GM23338 (cell line): ENCODE results near the gene ABCA4. TPM values are rescaled to one million over a fixed set of nuclear protein-coding genes. Genes with fewer than 3 reads are reported as not detected.

Experiments used
- ATAC-seq: fragments of 200-7000 bp; cut with Tn5 transposase; 3 replicates; pipeline ENCODE4 v1.9.1; 2020
- DNase-seq: peaks from one replicate; pipeline ENCODE4 v3.0.0-alpha.2; 2015; ENCODE audit warnings: low spot score
- H2AFZ ChIP-seq: fragments of 200-600 bp; sonication (generic); 2 replicates; pipeline ENCODE4 v1.8.0; 2016; ENCODE audit warnings: antibody characterized with exemption, mild to moderate bottlenecking, moderate library complexity
- H3F3A ChIP-seq: fragments of 200-600 bp; sonication (generic); replicated peaks from 2 replicates; pipeline ENCODE4 v1.8.0; 2017; ENCODE audit warnings: antibody characterized with exemption, mixed run types, low read depth
- H3K27ac ChIP-seq: fragments of 200-600 bp; sonication (generic); 2 replicates; pipeline ENCODE4 v1.6.1; 2016; ENCODE audit warnings: low read depth
- H3K27me3 ChIP-seq: fragments of 200-600 bp; sonication (generic); 2 replicates; pipeline ENCODE4 v1.8.0; 2016; ENCODE audit warnings: mild to moderate bottlenecking, mixed run types, moderate library complexity; ENCODE audit not compliant: insufficient read depth
- H3K36me3 ChIP-seq: fragments of 200-600 bp; sonication (generic); 2 replicates; pipeline ENCODE4 v1.8.0; 2016; ENCODE audit warnings: mild to moderate bottlenecking; ENCODE audit not compliant: insufficient read depth
- H3K4me1 ChIP-seq: fragments of 200-600 bp; sonication (generic); 2 replicates; pipeline ENCODE4 v1.8.0; 2016; ENCODE audit warnings: mild to moderate bottlenecking, moderate library complexity; ENCODE audit not compliant: insufficient read depth
- H3K4me2 ChIP-seq: fragments of 200-600 bp; sonication (generic); 2 replicates; pipeline ENCODE4 v1.7.1; 2017; ENCODE audit warnings: mixed run types
- H3K4me3 ChIP-seq: fragments of 200-600 bp; sonication (generic); 2 replicates; pipeline ENCODE4 v1.6.1; 2016; ENCODE audit warnings: mixed run types
- H3K79me2 ChIP-seq: fragments of 200-600 bp; sonication (generic); replicated peaks from 2 replicates; pipeline ENCODE4 v1.8.0; 2017; ENCODE audit warnings: mild to moderate bottlenecking; ENCODE audit not compliant: insufficient read depth
- H3K9me2 ChIP-seq: fragments of 200-600 bp; sonication (generic); 2 replicates; pipeline ENCODE4 v1.8.0; 2017; ENCODE audit not compliant: insufficient read depth
- H4K20me1 ChIP-seq: fragments of 200-600 bp; sonication (generic); replicated peaks from 2 replicates; pipeline ENCODE4 v1.8.0; 2017; ENCODE audit warnings: mild to moderate bottlenecking; ENCODE audit not compliant: insufficient read depth
- H3K27ac Mint-ChIP-seq: 2 replicates; pipeline ENCODE4 v1.8.0; 2020; ENCODE audit warnings: inconsistent platforms, mild to moderate bottlenecking, moderate library complexity, mixed read lengths
- H3K27me3 Mint-ChIP-seq: 3 replicates; pipeline ENCODE4 v1.8.0; 2022; ENCODE audit warnings: low read depth, mild to moderate bottlenecking, moderate library complexity, mixed read lengths, inconsistent platforms; ENCODE audit not compliant: insufficient read depth, poor library complexity
- H3K36me3 Mint-ChIP-seq: 3 replicates; pipeline ENCODE4 v1.8.0; 2021; ENCODE audit warnings: low read depth, mild to moderate bottlenecking, inconsistent platforms, moderate library complexity, mixed read lengths
- H3K4me1 Mint-ChIP-seq: 3 replicates; pipeline ENCODE4 v1.8.0; 2020; ENCODE audit warnings: mild to moderate bottlenecking, inconsistent platforms, mixed read lengths
- H3K4me3 Mint-ChIP-seq: 3 replicates; pipeline ENCODE4 v1.8.0; 2021; ENCODE audit warnings: moderate library complexity, mild to moderate bottlenecking, inconsistent platforms, mixed read lengths
- H3K9me3 Mint-ChIP-seq: 3 replicates; pipeline ENCODE4 v1.8.0; 2020; ENCODE audit warnings: moderate library complexity, mild to moderate bottlenecking, inconsistent platforms, mixed read lengths
- CREB1 ChIP-seq: fragments of 250-450 bp; sonication (Bioruptor Pico); IDR thresholded peaks from 2 replicates; pipeline ENCODE4 v1.5.0; 2020; ENCODE audit warnings: low read depth, mild to moderate bottlenecking, moderate library complexity
- ETS1 ChIP-seq: IDR thresholded peaks from 2 replicates; pipeline ENCODE4 v1.6.1; 2016; ENCODE audit warnings: antibody characterized with exemption
- EZH2 ChIP-seq: fragments of 200-600 bp; sonication (generic); IDR thresholded peaks from one replicate; pipeline ENCODE4 v1.8.0; 2017; ENCODE audit warnings: antibody characterized with exemption, mild to moderate bottlenecking, low read depth; ENCODE audit not compliant: unreplicated experiment
- EZH2phosphoT487 ChIP-seq: fragments of 200-600 bp; sonication (generic); IDR thresholded peaks from one replicate; pipeline ENCODE4 v1.8.1; 2018; ENCODE audit warnings: antibody characterized with exemption; ENCODE audit not compliant: unreplicated experiment
- JUNB ChIP-seq: IDR thresholded peaks from one replicate; pipeline ENCODE4 v1.6.1; 2016; ENCODE audit warnings: antibody characterized with exemption; ENCODE audit not compliant: unreplicated experiment
- POLR2AphosphoS5 ChIP-seq: IDR thresholded peaks from 2 replicates; pipeline ENCODE4 v1.6.1; 2016; ENCODE audit warnings: antibody characterized with exemption, low read depth
- REST ChIP-seq: IDR thresholded peaks from one replicate; pipeline ENCODE4 v1.6.1; 2018; ENCODE audit warnings: antibody characterized with exemption; ENCODE audit not compliant: unreplicated experiment
- polyA plus RNA-seq: library from polyadenylated mRNA; unstranded; fragments of >200 nt; fragmentation: Nextera tagmentation; extraction: Ambion mirVana; gene quantifications from 2 replicates; pipeline ENCODE4 v1.2.1, GENCODE V29; 2016
- total RNA-seq: library from RNA; depleted of rRNA; stranded (reverse); fragments of >200 nt; shearing (Covaris generic); gene quantifications from 2 replicates; pipeline ENCODE4 v1.2.3, GENCODE V29; 2014
- TF ChIP-seq, protein P1 (sequence below): fragments of 250-450 bp; sonication (Bioruptor Pico); IDR thresholded peaks from 2 replicates; pipeline ENCODE4 v1.5.0; 2020; ENCODE audit warnings: mild to moderate bottlenecking, moderate library complexity
- TF ChIP-seq, protein P2 (sequence below), 2 experiments: fragments of 200-600 bp in 1 of 2; sonication (generic) in 1 of 2; conservative IDR thresholded peaks; 2 replicates each; pipeline versions ENCODE4 v1.5.1 to v1.6.1; 2016 to 2017; ENCODE audit warnings: antibody characterized with exemption in 2 of 2, low read depth in 2 of 2, mild to moderate bottlenecking in 2 of 2, moderate library complexity in 1 of 2

Gene ABCA4
- total and polyA plus RNA-seq, 2 experiments from 2014 or later, result not detected

GRCh38 chr1:94079080-94079940 is 41.6 kb downstream of the ABCA4 start:
- Histone ChIP-seq H3K4me2 (no peak overlapping the region), H3K4me3 (no peak overlapping the region), H3K27ac (no peak overlapping the region), H3K36me3 (no peaks in the 10 kb centered on the region), H3F3A (no peaks in the 10 kb centered on the region), H3K9me2 (no peaks in the 10 kb centered on the region), H4K20me1 (no peaks in the 10 kb centered on the region), H3K79me2 (no peaks in the 10 kb centered on the region), H2AFZ (no peak overlapping the region), H3K4me1 (peaks cover 8% of the 10 kb centered on the region; the same call in 1 of the 2 replicates), H3K27me3 (no peaks in the 10 kb centered on the region)
- TF ChIP-seq, protein P1, sequence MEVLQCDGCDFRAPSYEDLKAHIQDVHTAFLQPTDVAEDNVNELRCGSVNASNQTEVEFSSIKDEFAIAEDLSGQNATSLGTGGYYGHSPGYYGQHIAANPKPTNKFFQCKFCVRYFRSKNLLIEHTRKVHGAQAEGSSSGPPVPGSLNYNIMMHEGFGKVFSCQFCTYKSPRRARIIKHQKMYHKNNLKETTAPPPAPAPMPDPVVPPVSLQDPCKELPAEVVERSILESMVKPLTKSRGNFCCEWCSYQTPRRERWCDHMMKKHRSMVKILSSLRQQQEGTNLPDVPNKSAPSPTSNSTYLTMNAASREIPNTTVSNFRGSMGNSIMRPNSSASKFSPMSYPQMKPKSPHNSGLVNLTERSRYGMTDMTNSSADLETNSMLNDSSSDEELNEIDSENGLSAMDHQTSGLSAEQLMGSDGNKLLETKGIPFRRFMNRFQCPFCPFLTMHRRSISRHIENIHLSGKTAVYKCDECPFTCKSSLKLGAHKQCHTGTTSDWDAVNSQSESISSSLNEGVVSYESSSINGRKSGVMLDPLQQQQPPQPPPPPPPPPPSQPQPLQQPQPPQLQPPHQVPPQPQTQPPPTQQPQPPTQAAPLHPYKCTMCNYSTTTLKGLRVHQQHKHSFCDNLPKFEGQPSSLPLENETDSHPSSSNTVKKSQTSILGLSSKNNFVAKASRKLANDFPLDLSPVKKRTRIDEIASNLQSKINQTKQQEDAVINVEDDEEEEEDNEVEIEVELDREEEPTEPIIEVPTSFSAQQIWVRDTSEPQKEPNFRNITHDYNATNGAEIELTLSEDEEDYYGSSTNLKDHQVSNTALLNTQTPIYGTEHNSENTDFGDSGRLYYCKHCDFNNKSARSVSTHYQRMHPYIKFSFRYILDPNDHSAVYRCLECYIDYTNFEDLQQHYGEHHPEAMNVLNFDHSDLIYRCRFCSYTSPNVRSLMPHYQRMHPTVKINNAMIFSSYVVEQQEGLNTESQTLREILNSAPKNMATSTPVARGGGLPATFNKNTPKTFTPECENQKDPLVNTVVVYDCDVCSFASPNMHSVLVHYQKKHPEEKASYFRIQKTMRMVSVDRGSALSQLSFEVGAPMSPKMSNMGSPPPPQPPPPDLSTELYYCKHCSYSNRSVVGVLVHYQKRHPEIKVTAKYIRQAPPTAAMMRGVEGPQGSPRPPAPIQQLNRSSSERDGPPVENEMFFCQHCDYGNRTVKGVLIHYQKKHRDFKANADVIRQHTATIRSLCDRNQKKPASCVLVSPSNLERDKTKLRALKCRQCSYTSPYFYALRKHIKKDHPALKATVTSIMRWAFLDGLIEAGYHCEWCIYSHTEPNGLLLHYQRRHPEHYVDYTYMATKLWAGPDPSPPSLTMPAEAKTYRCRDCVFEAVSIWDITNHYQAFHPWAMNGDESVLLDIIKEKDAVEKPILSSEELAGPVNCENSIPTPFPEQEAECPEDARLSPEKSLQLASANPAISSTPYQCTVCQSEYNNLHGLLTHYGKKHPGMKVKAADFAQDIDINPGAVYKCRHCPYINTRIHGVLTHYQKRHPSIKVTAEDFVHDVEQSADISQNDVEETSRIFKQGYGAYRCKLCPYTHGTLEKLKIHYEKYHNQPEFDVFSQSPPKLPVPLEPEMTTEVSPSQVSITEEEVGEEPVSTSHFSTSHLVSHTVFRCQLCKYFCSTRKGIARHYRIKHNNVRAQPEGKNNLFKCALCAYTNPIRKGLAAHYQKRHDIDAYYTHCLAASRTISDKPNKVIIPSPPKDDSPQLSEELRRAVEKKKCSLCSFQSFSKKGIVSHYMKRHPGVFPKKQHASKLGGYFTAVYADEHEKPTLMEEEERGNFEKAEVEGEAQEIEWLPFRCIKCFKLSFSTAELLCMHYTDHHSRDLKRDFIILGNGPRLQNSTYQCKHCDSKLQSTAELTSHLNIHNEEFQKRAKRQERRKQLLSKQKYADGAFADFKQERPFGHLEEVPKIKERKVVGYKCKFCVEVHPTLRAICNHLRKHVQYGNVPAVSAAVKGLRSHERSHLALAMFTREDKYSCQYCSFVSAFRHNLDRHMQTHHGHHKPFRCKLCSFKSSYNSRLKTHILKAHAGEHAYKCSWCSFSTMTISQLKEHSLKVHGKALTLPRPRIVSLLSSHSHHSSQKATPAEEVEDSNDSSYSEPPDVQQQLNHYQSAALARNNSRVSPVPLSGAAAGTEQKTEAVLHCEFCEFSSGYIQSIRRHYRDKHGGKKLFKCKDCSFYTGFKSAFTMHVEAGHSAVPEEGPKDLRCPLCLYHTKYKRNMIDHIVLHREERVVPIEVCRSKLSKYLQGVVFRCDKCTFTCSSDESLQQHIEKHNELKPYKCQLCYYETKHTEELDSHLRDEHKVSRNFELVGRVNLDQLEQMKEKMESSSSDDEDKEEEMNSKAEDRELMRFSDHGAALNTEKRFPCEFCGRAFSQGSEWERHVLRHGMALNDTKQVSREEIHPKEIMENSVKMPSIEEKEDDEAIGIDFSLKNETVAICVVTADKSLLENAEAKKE (CRISPR knock-in tag), result no peak
- TF ChIP-seq CREB1 (CRISPR knock-in tag) (no peak), POLR2AphosphoS5 (no peak), EZH2 (no peak), JUNB (no peak), ETS1 (no peak), REST (no peak), EZH2phosphoT487 (no peak)
- TF ChIP-seq, protein P2, sequence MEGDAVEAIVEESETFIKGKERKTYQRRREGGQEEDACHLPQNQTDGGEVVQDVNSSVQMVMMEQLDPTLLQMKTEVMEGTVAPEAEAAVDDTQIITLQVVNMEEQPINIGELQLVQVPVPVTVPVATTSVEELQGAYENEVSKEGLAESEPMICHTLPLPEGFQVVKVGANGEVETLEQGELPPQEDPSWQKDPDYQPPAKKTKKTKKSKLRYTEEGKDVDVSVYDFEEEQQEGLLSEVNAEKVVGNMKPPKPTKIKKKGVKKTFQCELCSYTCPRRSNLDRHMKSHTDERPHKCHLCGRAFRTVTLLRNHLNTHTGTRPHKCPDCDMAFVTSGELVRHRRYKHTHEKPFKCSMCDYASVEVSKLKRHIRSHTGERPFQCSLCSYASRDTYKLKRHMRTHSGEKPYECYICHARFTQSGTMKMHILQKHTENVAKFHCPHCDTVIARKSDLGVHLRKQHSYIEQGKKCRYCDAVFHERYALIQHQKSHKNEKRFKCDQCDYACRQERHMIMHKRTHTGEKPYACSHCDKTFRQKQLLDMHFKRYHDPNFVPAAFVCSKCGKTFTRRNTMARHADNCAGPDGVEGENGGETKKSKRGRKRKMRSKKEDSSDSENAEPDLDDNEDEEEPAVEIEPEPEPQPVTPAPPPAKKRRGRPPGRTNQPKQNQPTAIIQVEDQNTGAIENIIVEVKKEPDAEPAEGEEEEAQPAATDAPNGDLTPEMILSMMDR (conservative IDR thresholded peaks at IDR 0.05; ENCODE audit: low read depth in 2 of 2), result no peak
- H3K4me1 Mint-ChIP-seq, result peaks cover 6% of the 10 kb centered on the region; the same call in 2 of the 3 replicates
- no peaks in the 10 kb centered on the region for H3K27me3 Mint-ChIP-seq
- ATAC-seq (no peak), DNase-seq (no peak)
- H3K4me3 Mint-ChIP-seq, result no peak overlapping the region
- H3K36me3 Mint-ChIP-seq, result no peaks in the 10 kb centered on the region
- H3K9me3 Mint-ChIP-seq, result no peaks in the 10 kb centered on the region; the same call in 2 of the 3 replicates
- H3K27ac Mint-ChIP-seq, result no peak overlapping the region
